ENCODE measurements around the gene NMS. TPM values are rescaled to one million over a fixed set of nuclear protein-coding genes. Genes with fewer than 3 reads are reported as not detected.

NMS gene
- polyA plus RNA-seq, 1 donor from 2014 or later: not detected

DNA sequence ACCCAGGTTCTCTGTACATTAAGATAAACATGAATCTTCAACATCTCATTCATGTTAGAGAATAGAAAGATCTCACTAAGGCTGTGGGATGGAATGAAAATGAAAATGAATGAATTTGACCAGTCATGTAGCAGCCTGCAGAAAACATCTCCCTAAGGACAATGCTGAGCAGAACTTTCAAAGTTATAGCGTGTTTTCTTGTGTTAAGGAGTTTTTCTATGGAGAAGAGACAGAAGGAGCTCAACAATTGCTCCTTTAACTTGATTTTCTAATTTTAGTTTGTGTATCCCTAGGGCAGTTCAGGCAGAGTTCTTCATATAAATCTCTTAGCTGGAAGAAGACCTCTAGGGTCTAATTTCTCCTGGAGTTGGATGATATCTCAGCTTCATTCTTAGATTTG lies 47.3 kb downstream of the NMS start:
- TF ChIP-seq EP300 (conservative IDR thresholded peaks at IDR 0.05; ENCODE audit: poor library complexity, severe bottlenecking) (no peak), MXI1 (conservative IDR thresholded peaks at IDR 0.05; ENCODE audit: poor library complexity, severe bottlenecking) (no peak), EZH2 (IDR thresholded peaks at IDR 0.05; ENCODE audit: borderline replicate concordance, insufficient read depth, low read length, poor library complexity, severe bottlenecking) (no peak), TAF1 (IDR thresholded peaks at IDR 0.05; ENCODE audit: low read depth) (no peak), POLR2AphosphoS5 (IDR thresholded peaks at IDR 0.05) (no peak), SMC3 (conservative IDR thresholded peaks at IDR 0.05; ENCODE audit: poor library complexity) (no peak), RAD21 (conservative IDR thresholded peaks at IDR 0.05) (no peak)
- TF ChIP-seq, protein P1, sequence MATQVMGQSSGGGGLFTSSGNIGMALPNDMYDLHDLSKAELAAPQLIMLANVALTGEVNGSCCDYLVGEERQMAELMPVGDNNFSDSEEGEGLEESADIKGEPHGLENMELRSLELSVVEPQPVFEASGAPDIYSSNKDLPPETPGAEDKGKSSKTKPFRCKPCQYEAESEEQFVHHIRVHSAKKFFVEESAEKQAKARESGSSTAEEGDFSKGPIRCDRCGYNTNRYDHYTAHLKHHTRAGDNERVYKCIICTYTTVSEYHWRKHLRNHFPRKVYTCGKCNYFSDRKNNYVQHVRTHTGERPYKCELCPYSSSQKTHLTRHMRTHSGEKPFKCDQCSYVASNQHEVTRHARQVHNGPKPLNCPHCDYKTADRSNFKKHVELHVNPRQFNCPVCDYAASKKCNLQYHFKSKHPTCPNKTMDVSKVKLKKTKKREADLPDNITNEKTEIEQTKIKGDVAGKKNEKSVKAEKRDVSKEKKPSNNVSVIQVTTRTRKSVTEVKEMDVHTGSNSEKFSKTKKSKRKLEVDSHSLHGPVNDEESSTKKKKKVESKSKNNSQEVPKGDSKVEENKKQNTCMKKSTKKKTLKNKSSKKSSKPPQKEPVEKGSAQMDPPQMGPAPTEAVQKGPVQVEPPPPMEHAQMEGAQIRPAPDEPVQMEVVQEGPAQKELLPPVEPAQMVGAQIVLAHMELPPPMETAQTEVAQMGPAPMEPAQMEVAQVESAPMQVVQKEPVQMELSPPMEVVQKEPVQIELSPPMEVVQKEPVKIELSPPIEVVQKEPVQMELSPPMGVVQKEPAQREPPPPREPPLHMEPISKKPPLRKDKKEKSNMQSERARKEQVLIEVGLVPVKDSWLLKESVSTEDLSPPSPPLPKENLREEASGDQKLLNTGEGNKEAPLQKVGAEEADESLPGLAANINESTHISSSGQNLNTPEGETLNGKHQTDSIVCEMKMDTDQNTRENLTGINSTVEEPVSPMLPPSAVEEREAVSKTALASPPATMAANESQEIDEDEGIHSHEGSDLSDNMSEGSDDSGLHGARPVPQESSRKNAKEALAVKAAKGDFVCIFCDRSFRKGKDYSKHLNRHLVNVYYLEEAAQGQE (IDR thresholded peaks at IDR 0.05; ENCODE audit: borderline replicate concordance): no peak
- H4K20me1 ChIP-seq (ENCODE audit: insufficient read depth): no peaks in the 10 kb centered on the region
- H3K9ac ChIP-seq (ENCODE audit: low read length): no peak overlapping the region
- no peak overlapping the region for H2AFZ ChIP-seq (ENCODE audit: low read depth, low read length)
- H3K9me3 ChIP-seq (ENCODE audit: low read length): no peaks in the 10 kb centered on the region
- H3K27ac ChIP-seq (ENCODE audit: low read length): no peak overlapping the region
- H3K79me2 ChIP-seq (replicated peaks; ENCODE audit: insufficient read depth, low read length): no peaks in the 10 kb centered on the region
- H3K9me2 ChIP-seq (ENCODE audit: insufficient read depth, low read length): no peaks in the 10 kb centered on the region
- H3F3A ChIP-seq (ENCODE audit: insufficient read depth, low read length, poor library complexity, severe bottlenecking): no peaks in the 10 kb centered on the region
- no peaks in the 10 kb centered on the region for H3K36me3 ChIP-seq (ENCODE audit: insufficient read depth, low read length)
- H3K4me2 ChIP-seq (ENCODE audit: low read length): no peak overlapping the region
- no peaks in the 10 kb centered on the region for H3K27me3 ChIP-seq (ENCODE audit: insufficient read depth, low read depth, low read length)
- H3K4me3 ChIP-seq (ENCODE audit: low read length): no peak overlapping the region

DNA sequence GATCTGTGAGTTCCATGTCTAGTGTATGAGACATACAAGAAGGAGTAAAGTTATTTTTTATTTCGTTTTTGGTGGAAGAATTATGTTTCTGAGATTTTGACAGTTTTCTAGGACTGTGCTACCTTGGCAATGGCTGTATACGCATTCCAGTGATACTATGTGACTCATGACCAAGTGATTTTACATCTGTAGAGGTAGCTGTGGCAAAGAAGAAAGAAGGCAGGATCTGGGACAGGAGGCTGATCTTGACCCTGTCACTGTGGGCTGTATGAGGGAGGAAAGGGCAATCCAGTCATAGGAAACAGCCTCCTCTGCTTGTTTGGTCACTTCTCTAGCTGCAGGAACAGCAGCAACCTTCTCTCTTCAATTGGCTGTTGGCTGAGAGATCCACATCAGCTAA lies 48.5 kb downstream of the NMS start:
- Histone ChIP-seq H3K4me2 (ENCODE audit: low read length) (no peak overlapping the region), H2AFZ (ENCODE audit: low read depth, low read length) (no peak overlapping the region), H3K36me3 (ENCODE audit: insufficient read depth, low read length) (no peaks in the 10 kb centered on the region), H3K79me2 (replicated peaks; ENCODE audit: insufficient read depth, low read length) (no peaks in the 10 kb centered on the region), H3K27me3 (ENCODE audit: insufficient read depth, low read depth, low read length) (no peaks in the 10 kb centered on the region), H3F3A (ENCODE audit: insufficient read depth, low read length, poor library complexity, severe bottlenecking) (no peaks in the 10 kb centered on the region), H3K27ac (ENCODE audit: low read length) (no peak overlapping the region), H4K20me1 (ENCODE audit: insufficient read depth) (no peaks in the 10 kb centered on the region), H3K4me3 (ENCODE audit: low read length) (no peak overlapping the region), H3K9ac (ENCODE audit: low read length) (no peak overlapping the region), H3K9me2 (ENCODE audit: insufficient read depth, low read length) (no peaks in the 10 kb centered on the region), H3K9me3 (ENCODE audit: low read length) (no peaks in the 10 kb centered on the region)
- TF ChIP-seq EP300 (conservative IDR thresholded peaks at IDR 0.05; ENCODE audit: poor library complexity, severe bottlenecking) (no peak), MXI1 (conservative IDR thresholded peaks at IDR 0.05; ENCODE audit: poor library complexity, severe bottlenecking) (no peak), SMC3 (conservative IDR thresholded peaks at IDR 0.05; ENCODE audit: poor library complexity) (no peak), TAF1 (IDR thresholded peaks at IDR 0.05; ENCODE audit: low read depth) (no peak), POLR2AphosphoS5 (IDR thresholded peaks at IDR 0.05) (no peak), EZH2 (IDR thresholded peaks at IDR 0.05; ENCODE audit: borderline replicate concordance, insufficient read depth, low read length, poor library complexity, severe bottlenecking) (no peak), RAD21 (conservative IDR thresholded peaks at IDR 0.05) (no peak)
- TF ChIP-seq, protein P1 (IDR thresholded peaks at IDR 0.05; ENCODE audit: borderline replicate concordance): no peak
- TF ChIP-seq, protein P2, sequence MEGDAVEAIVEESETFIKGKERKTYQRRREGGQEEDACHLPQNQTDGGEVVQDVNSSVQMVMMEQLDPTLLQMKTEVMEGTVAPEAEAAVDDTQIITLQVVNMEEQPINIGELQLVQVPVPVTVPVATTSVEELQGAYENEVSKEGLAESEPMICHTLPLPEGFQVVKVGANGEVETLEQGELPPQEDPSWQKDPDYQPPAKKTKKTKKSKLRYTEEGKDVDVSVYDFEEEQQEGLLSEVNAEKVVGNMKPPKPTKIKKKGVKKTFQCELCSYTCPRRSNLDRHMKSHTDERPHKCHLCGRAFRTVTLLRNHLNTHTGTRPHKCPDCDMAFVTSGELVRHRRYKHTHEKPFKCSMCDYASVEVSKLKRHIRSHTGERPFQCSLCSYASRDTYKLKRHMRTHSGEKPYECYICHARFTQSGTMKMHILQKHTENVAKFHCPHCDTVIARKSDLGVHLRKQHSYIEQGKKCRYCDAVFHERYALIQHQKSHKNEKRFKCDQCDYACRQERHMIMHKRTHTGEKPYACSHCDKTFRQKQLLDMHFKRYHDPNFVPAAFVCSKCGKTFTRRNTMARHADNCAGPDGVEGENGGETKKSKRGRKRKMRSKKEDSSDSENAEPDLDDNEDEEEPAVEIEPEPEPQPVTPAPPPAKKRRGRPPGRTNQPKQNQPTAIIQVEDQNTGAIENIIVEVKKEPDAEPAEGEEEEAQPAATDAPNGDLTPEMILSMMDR (IDR thresholded peaks at IDR 0.05; ENCODE audit: poor library complexity, severe bottlenecking): no peak
